Ascending aorta (tissue), 2 donors: ENCODE data around the gene PLET1. TPM values are rescaled to one million over a fixed set of nuclear protein-coding genes. Genes with fewer than 3 reads are reported as not detected.

Source experiments
- DNase-seq, 2 donors: peaks; one replicate each; pipeline ENCODE4 v3.0.0-alpha.2; 2019; ENCODE audit warnings: low spot score in 2 of 2
- H3K27ac ChIP-seq, 2 donors: fragments of 200-600 bp; sonication (generic); one replicate each; pipeline ENCODE4 v1.5.1; 2016 to 2017; ENCODE audit warnings: mild to moderate bottlenecking in 1 of 2
- H3K27me3 ChIP-seq: fragments of 200-600 bp; sonication (generic); one replicate; pipeline ENCODE4 v1.5.1; 2017
- H3K36me3 ChIP-seq, 2 donors: fragments of 200-600 bp; sonication (generic); one replicate each; pipeline ENCODE4 v1.5.1; 2016
- H3K4me1 ChIP-seq, 2 donors: fragments of 200-600 bp; sonication (generic); one replicate each; pipeline ENCODE4 v1.5.1; 2016 to 2017; ENCODE audit warnings: mild to moderate bottlenecking in 1 of 2
- H3K4me3 ChIP-seq, 2 donors: fragments of 200-600 bp; sonication (generic); one replicate each; pipeline ENCODE4 v1.5.1; 2016 to 2017; ENCODE audit warnings: mild to moderate bottlenecking in 1 of 2
- H3K9me3 ChIP-seq, 2 donors: fragments of 200-600 bp; sonication (generic); one replicate each; pipeline ENCODE4 v1.5.1; 2016
- intact Hi-C: fragments of 100-400 bp; cut with DNase I; formaldehyde crosslinking; loops from one replicate; pipeline ENCODE4 v1.15.1; 2023
- total RNA-seq: library from RNA; depleted of rRNA; stranded (reverse); fragments of >200 nt; gene quantifications from one replicate; pipeline ENCODE4 v1.1.0, GENCODE V29; 2016
- TF ChIP-seq, protein P1 (sequence below), 3 experiments: fragments of 200-600 bp in 2 of 3; fragments of 450-650 bp in 1 of 3; sonication (generic) in 2 of 3; IDR thresholded peaks; one replicate each; pipeline ENCODE4 v1.5.1; 2016 to 2019; ENCODE audit warnings: antibody characterized with exemption in 3 of 3, mild to moderate bottlenecking in 1 of 3, moderate library complexity in 1 of 3

The PLET1 gene
- total RNA-seq, 1 donor from 2014 or later: not detected

DNA sequence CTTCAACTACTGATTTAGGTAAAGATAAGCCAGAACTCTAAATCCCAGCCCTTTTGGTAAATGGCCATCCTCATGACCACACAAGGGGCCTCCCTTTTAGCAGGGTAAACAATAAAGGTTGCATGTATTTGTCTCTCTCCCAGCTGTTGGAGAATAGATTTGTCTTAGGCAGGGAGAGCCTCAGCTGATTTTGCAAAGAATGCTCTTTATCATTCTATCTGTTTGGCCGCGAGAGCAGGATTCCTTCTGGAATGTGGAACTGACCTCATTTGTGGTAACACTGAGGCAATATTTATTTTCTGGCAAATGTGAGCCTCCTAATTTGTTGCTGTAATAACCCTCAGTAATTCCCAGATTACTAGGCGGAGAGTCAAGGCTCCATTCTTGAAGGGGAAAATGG, 19.2 kb downstream of the PLET1 start:
- H3K27me3 ChIP-seq: no peaks in the 10 kb centered on the region
- intact Hi-C loops: no loop called here
- H3K4me3 ChIP-seq: no peak overlapping the region
- TF ChIP-seq, protein P1, sequence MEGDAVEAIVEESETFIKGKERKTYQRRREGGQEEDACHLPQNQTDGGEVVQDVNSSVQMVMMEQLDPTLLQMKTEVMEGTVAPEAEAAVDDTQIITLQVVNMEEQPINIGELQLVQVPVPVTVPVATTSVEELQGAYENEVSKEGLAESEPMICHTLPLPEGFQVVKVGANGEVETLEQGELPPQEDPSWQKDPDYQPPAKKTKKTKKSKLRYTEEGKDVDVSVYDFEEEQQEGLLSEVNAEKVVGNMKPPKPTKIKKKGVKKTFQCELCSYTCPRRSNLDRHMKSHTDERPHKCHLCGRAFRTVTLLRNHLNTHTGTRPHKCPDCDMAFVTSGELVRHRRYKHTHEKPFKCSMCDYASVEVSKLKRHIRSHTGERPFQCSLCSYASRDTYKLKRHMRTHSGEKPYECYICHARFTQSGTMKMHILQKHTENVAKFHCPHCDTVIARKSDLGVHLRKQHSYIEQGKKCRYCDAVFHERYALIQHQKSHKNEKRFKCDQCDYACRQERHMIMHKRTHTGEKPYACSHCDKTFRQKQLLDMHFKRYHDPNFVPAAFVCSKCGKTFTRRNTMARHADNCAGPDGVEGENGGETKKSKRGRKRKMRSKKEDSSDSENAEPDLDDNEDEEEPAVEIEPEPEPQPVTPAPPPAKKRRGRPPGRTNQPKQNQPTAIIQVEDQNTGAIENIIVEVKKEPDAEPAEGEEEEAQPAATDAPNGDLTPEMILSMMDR (IDR thresholded peaks at IDR 0.05): no peak
- H3K36me3 ChIP-seq: peaks cover 16 to 24% of the 10 kb centered on the region in 2 donors
- H3K9me3 ChIP-seq: no peaks in the 10 kb centered on the region
- H3K27ac ChIP-seq: no peak overlapping the region
- no peak for DNase-seq
- no peaks in the 10 kb centered on the region for H3K4me1 ChIP-seq

DNA sequence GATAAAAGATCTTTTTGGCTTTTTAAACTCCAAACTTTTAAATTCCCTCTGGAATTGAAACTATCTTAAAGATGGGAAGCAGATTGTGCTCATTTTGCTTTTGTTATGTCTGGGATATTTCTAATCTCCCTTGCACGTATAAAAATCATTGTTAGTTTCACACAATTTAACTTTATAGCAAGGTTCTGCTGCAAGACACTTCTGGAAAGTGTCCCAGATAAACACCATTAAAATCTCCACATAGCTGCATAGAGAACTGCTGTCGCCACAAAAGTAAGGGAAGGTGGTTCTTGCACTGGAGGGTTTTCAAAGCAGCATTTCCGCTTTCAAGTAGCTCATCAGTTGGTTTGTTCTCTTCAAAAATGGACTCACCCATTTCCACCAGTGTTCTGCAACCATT, 22.6 kb downstream of the PLET1 start:
- no peaks in the 10 kb centered on the region for H3K27me3 ChIP-seq
- no peak overlapping the region for H3K4me3 ChIP-seq
- H3K9me3 ChIP-seq: no peaks in the 10 kb centered on the region
- no peaks in the 10 kb centered on the region for H3K4me1 ChIP-seq
- DNase-seq: no peak
- intact Hi-C loops: no loop called here
- TF ChIP-seq, protein P1 (IDR thresholded peaks at IDR 0.05): no peak
- peaks cover 27 to 40% of the 10 kb centered on the region in 2 donors for H3K36me3 ChIP-seq
- no peak overlapping the region for H3K27ac ChIP-seq

DNA sequence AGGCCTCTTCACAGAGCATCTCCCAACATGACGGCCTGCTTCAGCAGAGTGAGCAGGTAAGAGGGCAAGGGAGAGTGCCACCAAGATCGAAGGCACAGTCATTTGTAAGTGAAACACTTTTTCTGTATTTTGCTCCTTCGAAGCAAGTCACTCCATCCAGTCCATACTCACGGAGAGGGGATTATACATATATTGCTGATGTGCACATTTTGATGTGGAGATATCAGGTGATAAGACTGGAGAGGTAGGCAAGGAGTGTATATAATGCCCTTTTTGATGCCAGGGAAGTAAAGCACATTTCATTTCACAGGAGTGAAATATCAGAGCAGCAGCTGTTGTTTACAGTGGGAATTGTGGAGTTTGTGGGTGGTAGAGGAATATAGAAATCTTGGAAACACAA, 23.2 kb downstream of the PLET1 start:
- Histone ChIP-seq H3K27ac (no peak overlapping the region), H3K4me1 (no peaks in the 10 kb centered on the region), H3K9me3 (no peaks in the 10 kb centered on the region), H3K27me3 (no peaks in the 10 kb centered on the region), H3K4me3 (no peak overlapping the region), H3K36me3 (peaks cover 27 to 43% of the 10 kb centered on the region in 2 donors)
- intact Hi-C loops: no loop called here
- DNase-seq: no peak
- TF ChIP-seq, protein P1 (IDR thresholded peaks at IDR 0.05): no peak

DNA sequence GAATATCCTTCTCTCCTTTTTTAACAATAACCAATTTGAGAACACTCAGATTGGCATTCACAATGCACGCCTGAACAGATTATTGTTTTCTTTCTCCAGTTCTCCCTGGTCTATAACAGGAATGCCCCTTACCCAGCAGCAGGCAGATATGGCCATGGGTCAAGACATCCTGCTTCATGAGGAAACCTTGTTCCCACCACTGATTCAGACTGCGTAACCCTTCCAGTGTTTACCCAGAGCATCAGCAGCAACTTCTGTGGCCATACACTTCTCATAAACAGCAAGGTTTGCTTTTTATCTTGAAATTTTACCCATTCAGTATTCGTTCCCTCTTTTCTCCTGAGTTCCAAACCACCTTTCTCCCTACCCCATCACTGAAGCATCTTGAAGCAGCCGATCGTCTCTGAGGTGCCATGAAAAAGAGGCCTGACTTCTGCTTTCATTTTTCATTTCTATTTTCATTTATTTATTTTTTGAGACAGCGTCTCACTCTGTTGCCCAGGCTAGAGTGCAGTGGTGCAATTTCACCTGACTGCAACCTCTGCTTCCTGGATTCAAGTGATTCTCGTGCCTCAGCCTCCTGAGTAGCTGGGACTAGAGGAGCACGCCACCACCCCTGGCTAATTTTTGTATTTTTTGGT, 24.8 kb downstream of the PLET1 start:
- H3K9me3 ChIP-seq: no peaks in the 10 kb centered on the region
- no peaks in the 10 kb centered on the region for H3K4me1 ChIP-seq
- DNase-seq: no peak
- intact Hi-C loops: no loop called here
- H3K36me3 ChIP-seq: peaks cover 32 to 48% of the 10 kb centered on the region in 2 donors
- no peaks in the 10 kb centered on the region for H3K27me3 ChIP-seq
- H3K27ac ChIP-seq: no peak overlapping the region
- TF ChIP-seq, protein P1 (IDR thresholded peaks at IDR 0.05): no peak
- H3K4me3 ChIP-seq: no peak overlapping the region

DNA sequence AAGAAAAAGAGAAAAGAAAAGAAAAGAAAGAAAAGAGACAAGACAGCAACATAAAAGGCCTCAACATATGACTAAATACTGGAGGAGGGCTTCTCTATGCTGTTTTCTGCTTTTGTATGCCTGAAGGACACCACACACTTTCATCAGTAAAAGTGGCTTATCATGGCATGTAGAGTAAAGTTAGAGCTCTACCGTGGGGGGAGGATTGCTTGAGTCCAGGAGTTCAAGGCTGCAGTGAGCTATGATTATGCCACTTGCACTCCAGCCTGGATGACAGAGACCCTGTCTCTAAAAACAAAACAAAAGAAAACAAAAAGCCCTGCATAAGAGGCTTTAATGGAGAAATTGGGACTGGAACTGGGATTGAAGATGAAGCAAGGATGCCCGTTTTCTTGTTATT, 28.7 kb downstream of the PLET1 start:
- Histone ChIP-seq H3K27ac (no peak overlapping the region), H3K4me1 (peaks cover 0 to 10% of the 10 kb centered on the region in 2 donors), H3K9me3 (no peaks in the 10 kb centered on the region), H3K36me3 (peaks cover 21 to 54% of the 10 kb centered on the region in 2 donors), H3K27me3 (no peaks in the 10 kb centered on the region), H3K4me3 (no peak overlapping the region)
- DNase-seq: no peak
- intact Hi-C loops: no loop called here
- TF ChIP-seq, protein P1 (IDR thresholded peaks at IDR 0.05): no peak
